Peyer's patch (tissue), 4 donors: ENCODE results near the gene LDHAL6B.
A peak's percentile ranks its signal among the peaks of the same experiment; 100 is the strongest.

Experiments
- POLR2A ChIP-seq, 2 donors: fragments of 450-650 bp; IDR thresholded peaks; one replicate each; pipeline ENCODE4 v1.5.1; 2017; ENCODE audit warnings: antibody characterized with exemption in 2 of 2, mild to moderate bottlenecking in 2 of 2, moderate library complexity in 2 of 2
- TF ChIP-seq, protein P1 (sequence below), 6 experiments: fragments of 450-650 bp in 4 of 6; fragments of 200-600 bp in 2 of 6; sonication (generic) in 1 of 6; IDR thresholded peaks; one replicate each; pipeline ENCODE4 v1.5.1; 2017 to 2019; ENCODE audit warnings: antibody characterized with exemption in 6 of 6, mild to moderate bottlenecking in 3 of 6, moderate library complexity in 1 of 6

DNA sequence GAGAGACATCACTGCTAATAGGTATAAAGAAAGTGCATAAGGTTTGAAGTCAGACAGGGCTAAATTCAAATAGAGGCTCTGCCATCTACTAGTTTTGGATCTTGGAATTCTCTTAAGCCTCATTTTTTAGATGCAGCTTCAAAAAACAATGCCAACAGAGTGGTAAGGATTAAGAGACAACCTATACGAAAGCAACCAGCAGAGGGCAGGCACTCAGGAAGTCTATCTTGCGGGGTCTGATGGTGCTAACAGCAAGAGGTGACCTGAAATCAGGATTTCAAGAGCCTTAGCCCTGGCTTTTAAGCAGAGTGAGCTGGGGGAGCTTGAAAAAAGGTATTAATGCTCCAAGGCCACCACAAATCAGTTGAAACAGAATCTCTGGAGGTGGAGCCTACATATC is 40.7 kb downstream of the LDHAL6B start:
- TF ChIP-seq, protein P1, sequence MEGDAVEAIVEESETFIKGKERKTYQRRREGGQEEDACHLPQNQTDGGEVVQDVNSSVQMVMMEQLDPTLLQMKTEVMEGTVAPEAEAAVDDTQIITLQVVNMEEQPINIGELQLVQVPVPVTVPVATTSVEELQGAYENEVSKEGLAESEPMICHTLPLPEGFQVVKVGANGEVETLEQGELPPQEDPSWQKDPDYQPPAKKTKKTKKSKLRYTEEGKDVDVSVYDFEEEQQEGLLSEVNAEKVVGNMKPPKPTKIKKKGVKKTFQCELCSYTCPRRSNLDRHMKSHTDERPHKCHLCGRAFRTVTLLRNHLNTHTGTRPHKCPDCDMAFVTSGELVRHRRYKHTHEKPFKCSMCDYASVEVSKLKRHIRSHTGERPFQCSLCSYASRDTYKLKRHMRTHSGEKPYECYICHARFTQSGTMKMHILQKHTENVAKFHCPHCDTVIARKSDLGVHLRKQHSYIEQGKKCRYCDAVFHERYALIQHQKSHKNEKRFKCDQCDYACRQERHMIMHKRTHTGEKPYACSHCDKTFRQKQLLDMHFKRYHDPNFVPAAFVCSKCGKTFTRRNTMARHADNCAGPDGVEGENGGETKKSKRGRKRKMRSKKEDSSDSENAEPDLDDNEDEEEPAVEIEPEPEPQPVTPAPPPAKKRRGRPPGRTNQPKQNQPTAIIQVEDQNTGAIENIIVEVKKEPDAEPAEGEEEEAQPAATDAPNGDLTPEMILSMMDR (IDR thresholded peaks at IDR 0.05) = peak in 5 of 6 experiments; percentile 18 to 79 (median 74)
- TF ChIP-seq POLR2A (IDR thresholded peaks at IDR 0.05) = no peak
